ENCODE results near the gene IL16.
"Not testable (repeated sequence)": the region's sequence is repeated elsewhere in the genome, so short reads cannot be mapped to it uniquely, and the experiment has no call there.

Gene IL16

DNA sequence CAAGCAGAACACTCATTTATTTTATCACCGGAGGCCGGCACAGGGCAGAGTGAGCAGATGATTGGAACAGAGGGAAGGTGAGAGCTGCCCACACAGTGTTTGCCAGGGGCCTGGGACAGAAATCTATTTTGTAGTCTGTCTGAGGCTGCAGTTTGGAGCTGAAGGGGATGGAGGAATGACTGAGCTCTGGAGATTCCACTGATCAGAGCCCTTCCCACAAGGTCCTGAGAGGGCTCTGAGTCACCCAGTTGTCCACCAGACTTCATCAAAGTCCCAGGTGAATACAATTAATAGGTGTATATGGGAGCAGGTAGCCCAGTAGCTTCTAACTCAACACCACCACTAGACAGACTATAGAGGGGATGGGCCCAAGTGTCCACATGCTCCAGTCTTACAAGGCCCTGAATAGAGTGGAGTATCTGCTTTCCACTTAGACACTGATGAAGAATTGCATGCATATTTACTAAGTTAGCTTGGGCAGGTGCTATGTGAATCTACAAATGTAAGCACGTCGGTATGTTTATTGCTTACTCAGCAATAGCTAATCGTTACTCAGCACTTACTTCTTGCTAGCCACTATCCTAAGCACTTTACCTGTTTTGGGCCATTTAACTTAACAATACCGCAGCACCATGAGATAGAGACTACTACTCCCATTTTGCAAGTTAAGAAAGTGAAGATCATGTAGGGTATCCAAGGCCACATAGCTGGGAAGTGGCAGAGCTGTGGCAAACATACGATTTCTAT lies 130.0 kb downstream of the IL16 start:
- in situ Hi-C loops (cut with MboI; ENCODE audit: low sequenced_read_pairs): no loop called here

DNA sequence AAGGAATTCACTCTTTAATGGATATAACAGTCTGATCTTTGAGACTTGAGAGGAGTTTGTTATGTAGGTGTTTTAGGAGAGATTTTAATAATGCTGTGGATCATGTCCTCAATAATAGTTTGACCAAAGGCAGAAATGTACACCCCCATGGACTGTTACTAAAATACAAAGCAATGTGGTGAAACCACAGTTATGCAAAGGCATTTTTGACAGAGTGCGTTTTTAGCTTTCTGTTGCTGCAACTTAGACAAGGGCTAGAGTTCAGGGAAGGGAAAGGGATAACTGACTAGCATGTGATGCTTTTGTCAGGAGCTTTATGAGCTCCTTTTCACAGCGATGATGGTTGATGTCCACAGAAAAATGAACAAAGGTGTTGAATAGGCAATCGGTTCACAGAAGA lies 130.8 kb downstream of the IL16 start:
- in situ Hi-C loops (cut with MboI; ENCODE audit: low sequenced_read_pairs): no loop called here

DNA sequence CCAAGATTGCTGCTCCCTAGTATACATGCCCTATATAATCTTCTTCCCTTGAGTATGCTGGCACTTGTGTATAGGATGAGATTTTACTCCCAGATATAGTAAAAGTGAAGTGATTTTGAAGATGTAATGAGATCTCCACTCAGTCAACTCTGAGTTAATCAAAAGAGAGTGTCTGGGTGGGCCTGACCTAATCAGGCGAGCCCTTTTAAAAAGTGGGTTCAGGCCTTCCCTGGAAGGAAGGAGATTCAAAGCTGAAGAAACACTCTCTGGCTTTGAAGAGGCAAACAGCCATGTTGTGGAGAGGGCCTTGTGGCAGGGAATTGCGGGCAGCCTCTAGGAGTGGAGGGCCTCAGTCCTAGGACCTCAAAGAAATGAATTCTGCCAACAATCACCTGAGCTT lies 132.8 kb downstream of the IL16 start:
- in situ Hi-C loops (cut with MboI; ENCODE audit: low sequenced_read_pairs): no loop called here

DNA sequence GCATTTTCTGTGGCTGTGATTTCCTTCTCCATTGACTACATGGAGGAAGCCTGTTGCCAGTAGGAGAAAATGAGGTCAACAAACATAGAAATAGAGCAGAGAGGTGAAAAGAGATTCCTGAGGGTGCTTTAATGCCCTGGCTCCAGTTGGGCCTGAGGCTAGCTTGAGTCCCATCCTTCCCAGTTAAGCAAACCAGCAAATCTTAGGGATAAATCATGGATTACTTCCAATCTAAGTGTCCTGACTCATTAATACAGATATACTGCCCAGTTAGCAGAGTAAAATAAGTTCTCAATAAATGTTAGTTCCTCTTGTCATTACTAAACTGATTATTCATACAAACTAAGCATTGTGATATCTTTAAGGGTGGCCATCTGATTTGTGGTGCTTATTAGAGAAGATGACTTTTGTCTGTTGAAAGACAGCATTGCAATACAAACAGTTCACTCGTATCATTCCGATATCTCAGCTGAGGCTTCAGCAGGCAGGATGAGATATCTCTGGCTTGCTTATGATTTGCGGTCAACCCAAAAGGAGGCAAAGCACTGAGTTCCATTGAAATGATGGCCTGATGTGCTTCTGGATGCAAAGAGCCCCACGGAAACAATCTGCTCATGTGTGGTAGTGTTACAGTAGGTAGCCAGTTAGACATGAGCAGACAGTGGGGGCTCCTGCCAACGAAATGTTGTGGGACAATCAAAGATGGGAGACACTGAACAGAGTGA lies 133.8 kb downstream of the IL16 start:
- in situ Hi-C loops (cut with MboI; ENCODE audit: low sequenced_read_pairs): no loop called here

DNA sequence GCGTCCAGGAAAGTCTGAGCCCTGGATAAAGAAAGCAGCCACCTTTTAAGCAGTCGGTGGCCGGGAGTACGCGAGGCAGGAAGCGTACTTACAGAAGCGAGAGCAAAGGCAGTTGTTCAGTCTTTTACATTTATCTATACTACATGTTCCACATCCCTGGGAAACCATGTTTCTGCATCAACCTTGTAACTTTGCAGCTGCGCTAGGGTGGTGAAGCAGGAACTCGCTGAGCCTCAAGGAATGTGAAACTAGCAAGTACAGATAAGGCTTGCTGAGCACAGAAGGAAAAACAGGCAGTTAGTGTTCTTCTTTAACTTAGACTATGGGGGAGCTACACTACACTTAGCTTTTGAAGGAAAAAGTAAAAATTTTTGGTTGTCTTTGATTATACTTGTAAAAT lies 134.5 kb downstream of the IL16 start:
- in situ Hi-C loops (cut with MboI; ENCODE audit: low sequenced_read_pairs): not testable (repeated sequence)

DNA sequence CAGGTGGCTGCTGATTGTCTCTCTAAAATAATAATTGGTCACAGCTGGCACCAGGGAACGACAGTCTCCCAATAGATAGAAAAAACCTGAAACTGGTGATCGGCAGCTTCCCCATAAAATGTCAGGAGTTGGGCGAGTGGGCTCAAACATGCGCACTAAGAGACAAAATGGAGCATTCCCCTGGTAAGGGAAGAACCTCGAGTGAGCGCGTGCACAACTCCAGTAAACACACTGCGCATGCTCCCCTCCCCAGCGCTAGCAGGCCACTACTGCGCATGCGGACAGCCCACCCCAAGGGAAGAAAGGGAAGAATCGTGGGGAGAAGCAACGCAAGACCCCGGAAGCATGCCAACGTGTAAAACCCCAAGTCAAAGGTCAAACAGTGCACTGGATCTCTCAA lies 134.9 kb downstream of the IL16 start:
- in situ Hi-C loops (cut with MboI; ENCODE audit: low sequenced_read_pairs): no loop called here

DNA sequence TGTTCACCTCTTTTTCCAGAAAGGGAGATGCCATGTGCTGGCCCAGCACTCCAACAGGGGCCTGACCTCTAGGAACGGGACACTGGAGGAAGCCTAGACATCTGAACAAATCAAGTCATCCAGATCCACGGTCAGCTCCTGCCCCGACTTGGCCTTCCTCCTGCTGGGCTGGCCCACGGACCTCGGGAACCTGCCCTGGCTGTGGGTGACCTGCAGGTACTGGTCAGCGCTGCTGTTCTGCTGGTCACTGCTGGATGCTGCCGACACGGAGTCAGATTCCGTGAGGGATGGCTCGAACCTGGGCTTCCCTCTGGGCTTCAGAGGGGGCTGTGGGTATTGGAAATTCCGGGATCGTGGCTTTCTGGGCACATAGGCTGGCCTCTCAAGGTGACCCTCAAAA lies 135.6 kb downstream of the IL16 start:
- in situ Hi-C loops (cut with MboI; ENCODE audit: low sequenced_read_pairs): no loop called here

DNA sequence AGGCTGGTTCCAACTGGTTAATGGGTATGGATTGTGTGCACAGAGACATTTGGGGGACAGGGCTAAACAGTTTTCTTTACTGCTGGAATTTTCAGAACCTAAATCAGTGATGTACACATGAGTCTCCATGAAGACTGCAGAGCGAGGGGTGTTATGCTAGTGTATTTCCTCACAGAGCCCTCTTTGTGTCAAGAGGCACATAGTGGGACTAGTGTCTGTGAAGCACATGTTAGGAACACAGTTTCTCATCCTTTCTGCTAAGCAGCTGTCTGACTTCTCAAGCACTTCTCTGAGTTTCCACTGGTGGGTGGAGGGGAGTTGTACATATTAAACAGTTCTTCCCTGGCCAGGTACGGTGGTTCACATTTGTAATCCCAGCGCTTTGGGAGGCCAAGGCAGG lies 136.7 kb downstream of the IL16 start:
- in situ Hi-C loops (cut with MboI; ENCODE audit: low sequenced_read_pairs): no loop called here

DNA sequence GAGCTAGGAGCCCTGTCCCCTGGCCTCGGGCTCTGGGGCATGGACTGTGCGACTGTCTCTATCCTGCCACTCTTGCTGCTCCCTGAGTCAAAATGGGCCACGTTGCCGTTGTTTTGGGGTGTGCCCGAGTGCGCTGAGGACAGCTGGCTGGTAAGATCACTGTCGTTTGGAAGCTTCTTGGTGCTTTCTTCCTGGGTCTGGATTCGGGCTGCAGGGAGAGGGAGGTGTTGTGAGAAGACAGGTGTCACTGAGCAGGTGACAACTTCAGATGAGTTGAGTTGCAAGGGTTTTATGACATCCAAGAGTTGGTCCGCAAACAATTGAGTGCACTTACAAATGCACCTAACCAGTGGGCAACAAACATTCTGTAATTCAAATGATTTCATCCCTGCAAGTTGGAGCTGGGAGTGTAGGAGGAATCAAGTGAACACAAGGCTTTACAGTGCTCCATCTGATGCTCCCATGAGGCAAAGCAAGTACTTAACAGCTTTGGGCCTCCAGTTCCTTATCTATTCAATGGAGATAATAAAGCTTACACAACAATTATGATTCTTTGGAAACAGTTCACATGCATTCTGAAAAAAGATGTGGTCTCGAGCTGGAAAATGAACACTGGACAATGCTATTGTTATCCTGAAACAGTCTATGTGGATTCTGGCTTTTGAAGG lies 138.2 kb downstream of the IL16 start:
- in situ Hi-C loops (cut with MboI; ENCODE audit: low sequenced_read_pairs): no loop called here

DNA sequence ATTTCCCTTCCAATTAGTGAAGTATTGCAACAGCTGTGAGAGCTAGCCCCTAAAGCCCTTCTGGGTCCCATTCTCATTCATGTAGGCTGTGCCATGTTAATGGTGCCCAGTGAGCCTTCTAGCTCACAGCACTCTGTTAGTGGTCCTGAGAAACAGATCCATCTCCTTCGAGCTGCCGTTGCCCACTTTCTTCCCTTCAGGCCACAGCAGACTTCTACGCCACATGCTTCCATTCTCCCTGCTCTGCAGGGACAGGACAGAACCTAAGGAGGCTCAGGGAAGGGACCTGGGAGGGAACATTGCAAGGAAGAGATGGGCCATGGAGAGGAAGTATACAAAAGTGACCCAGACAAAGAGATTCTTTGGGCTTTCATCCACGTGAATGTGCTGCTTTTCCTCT lies 139.0 kb downstream of the IL16 start:
- in situ Hi-C loops (cut with MboI; ENCODE audit: low sequenced_read_pairs): no loop called here

DNA sequence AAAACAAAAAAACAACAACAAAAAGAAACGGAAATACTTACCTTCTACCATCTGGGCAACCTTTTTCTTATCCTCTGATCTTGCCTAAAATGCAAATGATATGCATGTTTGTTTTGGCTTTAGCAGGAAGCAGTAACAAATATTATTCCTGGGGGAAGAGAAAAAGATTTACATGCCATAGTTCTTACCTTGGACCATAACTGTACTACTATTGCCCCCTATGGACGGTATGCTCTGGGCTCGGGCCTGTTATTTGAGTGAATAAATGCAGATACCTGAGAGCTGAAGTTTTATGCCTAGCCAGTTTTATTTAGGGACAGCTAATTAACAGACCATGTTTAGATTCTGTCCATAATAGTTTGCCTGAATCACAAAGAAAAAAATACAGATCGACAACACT lies 139.9 kb downstream of the IL16 start:
- in situ Hi-C loops (cut with MboI; ENCODE audit: low sequenced_read_pairs): no loop called here

DNA sequence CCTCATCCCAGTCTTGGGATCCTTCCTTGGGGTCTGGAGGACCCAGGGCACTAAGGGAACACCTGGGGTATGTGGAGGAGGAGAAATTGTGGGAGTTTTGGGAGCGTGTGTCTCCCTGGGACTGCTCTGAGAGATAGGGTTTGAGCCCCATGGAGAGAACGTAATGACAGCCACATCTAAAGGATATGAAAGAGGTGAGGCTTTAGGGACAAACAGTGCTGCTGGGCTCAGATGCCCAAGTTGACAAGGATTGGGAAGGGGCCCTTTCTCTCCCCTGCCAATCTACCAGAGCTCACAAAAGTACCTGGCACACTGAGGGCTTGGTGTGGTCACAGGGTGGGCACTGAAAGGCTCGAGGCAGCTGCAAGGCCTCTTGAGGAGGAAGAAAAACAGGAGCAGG lies 140.6 kb downstream of the IL16 start:
- in situ Hi-C loops (cut with MboI; ENCODE audit: low sequenced_read_pairs): no loop called here

DNA sequence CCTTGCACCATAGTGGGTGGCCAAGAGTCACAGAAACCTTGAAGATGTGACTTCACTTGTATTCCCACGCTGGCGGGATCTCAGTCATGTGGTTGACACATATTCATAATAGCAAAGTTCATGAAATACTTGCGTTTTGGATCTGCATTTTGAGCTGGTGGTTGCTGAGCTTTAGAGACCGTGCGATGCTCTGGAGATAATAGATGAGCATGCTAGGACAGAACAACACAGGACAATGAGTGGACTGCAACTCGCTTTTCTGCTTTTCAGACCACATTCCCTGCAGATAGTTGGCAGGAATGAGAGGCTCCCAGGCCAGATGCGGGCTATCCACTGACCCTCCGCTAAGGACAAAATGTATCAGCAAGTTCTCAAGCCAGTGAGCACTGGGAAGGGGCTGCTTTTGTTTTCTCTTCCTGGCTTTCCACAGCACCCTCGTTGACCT lies 141.1 kb downstream of the IL16 start:
- in situ Hi-C loops (cut with MboI; ENCODE audit: low sequenced_read_pairs): no loop called here

DNA sequence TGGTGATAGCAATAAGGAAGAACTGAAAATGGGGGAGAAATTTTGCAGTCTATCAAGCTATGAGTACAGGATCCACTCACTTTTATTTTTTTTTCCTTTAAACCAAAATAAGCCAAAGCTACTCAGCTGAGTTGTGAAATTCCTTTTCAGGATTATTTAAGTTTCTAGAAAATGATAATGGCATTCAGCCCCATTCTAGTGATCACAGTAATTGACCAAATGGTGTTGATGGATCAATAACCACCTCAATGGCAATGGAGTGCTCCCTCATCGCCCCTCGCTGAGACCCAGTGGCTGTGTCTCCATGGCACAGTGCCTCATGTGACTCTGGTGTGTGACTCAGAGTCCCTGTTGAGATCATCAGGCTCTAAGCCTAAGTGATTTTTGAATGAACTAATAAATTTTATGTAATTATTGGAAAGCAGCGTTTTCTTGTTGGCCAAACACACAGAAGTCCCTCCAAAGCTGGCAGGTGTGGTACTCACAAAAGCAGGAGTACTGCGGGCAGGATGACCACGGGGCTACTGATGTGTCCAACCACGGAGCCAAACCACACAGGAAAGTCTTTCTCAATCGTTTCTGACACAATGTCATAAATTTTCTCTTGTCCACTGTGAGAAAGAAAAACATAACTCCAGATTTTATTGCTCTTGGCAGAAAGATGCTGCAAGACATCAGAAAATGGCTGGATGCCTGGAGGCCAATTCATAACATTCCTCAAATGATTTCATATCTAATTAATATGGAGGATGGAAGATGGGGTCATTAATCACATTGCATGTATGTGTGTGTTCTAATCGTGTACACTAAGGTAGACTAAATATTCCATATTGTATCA lies 141.7 kb downstream of the IL16 start:
- in situ Hi-C loops (cut with MboI; ENCODE audit: low sequenced_read_pairs): no loop called here

DNA sequence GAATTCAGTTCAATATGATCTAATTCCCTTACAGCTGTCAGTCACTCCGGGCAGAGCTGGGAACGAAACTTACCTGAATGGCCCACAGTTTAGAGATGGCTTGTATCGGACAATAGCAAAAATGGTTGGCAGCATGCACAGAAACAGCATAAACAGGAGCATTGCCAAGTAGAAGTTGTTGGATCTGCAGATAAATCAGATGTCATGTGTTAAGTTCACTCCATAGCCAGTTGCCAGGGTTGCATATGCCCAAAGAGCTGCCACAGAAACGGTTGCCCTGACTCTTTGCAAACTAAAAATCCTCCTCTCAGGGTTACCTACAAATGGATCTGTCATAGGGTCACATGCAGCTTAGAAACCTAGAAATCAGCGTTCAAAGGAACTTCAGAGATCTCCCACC lies 142.6 kb downstream of the IL16 start:
- in situ Hi-C loops (cut with MboI; ENCODE audit: low sequenced_read_pairs): no loop called here

DNA sequence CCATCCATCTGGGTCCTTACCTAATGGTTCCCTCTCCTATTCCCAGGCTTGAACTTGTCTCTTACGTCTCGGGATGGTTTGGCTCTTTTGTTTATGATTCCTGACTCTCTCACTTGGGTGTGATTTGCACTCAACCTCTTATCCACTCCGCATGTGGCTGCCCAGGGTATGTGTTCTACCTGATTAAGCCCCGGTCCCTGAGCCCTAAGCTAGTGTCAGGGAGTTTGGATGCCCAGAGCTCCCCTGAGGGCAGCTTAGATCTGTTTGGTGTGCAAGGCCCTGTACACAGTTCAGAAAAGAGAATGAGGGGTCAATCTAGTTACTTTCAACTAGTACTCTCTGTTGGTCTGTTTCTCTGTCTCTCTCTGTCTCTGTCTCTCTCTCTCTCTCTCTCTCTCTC lies 143.2 kb downstream of the IL16 start:
- in situ Hi-C loops (cut with MboI; ENCODE audit: low sequenced_read_pairs): no loop called here

DNA sequence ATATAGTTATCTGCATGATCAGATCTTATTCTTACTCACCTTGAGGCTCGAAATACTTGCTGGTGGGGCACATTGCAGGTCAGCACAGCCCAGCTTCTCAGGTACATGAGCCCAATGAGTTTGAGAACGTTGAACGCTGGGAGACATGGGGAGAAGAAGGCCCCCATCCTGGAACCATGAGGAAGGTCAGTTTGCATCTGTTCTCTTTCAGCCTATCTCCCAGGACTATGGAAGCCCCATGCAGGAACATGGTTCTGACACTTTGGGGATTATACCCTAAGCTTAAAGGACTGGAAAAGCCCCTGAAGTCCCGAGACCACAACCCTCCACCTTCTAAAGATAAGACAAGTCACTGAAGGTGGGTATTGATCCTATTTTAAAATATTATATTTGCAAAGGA lies 144.7 kb downstream of the IL16 start:
- in situ Hi-C loops (cut with MboI; ENCODE audit: low sequenced_read_pairs): no loop called here

DNA sequence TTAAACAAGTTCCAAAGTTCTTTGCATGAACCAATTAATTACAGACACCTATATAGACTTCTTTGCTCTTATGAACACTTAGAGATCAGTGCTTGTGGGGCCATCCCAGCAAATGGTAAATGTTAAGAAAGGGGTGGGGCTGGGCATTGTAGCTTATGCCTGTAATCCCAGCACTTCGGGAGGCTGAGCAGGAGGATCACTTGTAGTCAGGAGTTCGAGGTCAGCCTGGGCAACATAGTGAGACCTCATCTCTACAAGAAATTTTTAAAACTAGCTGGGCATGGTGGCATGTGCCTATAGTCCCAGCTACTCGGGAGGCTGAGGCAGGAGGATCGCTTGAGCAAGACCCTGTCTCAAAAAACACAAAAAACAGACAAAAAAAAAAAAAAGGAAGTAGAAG lies 146.7 kb downstream of the IL16 start:
- in situ Hi-C loops (cut with MboI; ENCODE audit: low sequenced_read_pairs): no loop called here

DNA sequence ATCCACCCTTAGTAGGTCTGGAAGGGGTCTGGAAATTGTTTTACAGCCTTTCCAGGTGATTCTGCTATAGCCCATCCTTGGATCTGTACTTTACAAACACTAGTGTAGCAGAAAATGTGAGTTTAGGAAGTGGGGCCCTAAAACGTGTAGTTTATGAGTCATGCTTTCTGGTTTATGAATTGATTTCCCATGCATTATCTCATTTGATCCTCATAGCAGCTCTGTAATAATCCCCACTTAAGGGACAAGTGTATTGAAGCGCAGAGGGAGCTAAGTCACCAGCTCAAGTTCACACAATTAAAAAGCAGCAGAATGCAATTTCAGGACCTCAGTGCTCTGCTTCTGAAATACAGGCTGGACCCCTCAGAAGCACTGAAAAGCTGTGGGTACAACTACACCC lies 149.9 kb downstream of the IL16 start:
- in situ Hi-C loops (cut with MboI; ENCODE audit: low sequenced_read_pairs): no loop called here

DNA sequence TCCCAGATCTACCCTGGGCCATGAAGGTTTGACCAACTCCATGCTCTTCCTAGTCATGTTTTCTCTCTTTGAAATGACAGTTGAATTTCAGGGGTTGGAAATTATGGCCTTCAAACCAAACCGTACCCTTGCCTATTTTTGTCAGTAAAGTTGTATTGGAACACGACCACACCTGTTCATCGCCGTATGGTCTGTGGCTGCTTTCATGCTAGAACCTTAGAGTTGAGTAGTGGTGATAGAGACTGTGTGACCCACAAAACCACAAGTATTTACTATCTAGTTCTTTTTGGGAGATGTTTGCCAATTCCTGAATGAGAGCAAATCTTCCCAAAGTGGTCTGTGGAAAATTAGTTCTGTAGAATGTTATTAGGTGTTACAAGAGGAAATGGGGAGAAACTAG lies 151.2 kb downstream of the IL16 start:
- in situ Hi-C loops (cut with MboI; ENCODE audit: low sequenced_read_pairs): no loop called here

DNA sequence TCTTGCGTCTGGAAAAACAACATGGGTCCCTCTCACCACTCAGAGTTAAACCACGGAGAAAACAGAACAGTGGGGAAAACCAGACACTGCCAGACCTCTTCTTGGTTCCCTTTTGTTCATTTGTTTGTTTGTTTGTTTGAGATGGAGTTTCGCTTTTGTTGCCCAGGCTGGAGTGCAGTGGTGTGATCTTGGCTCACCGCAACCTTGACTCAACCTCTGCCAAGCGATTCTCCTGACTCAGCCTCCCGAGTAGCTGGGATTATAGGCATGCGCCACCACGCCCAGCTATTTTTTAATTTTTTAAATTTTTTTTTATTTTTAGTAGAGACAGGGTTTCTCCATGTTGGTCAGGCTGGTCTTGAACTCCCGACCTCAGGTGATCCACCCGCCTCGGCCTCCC lies 152.0 kb downstream of the IL16 start:
- in situ Hi-C loops (cut with MboI; ENCODE audit: low sequenced_read_pairs): not testable (repeated sequence)
